H1 (cell line): ENCODE results near the gene PLPPR4. TPM values are rescaled to one million over a fixed set of nuclear protein-coding genes. Genes with fewer than 3 reads are reported as not detected.

Experiments used
- CTCF ChIA-PET: fragments of 300-600 bp; sonication (Branson Sonifier 250); formaldehyde crosslinking; loops from one replicate; lab custom pipeline; 2021; ENCODE audit not compliant: partially characterized antibody; lab: Charles Lee
- POLR2A ChIA-PET: fragments of 300-600 bp; sonication (Branson Sonifier 250); formaldehyde crosslinking; loops from one replicate; lab custom pipeline; 2021; ENCODE audit warnings: inconsistent platforms; ENCODE audit not compliant: partially characterized antibody; lab: Charles Lee
- DNase-seq, 2 experiments: peaks; one replicate each; pipeline versions ENCODE4 v3.0.0 to v3.0.0-alpha.2; 2010 to 2022; ENCODE audit warnings: low spot score in 2 of 2, low read depth in 1 of 2, mixed read lengths in 1 of 2
- FAIRE-seq: peaks from 2 replicates; lab custom pipeline; 2011; peaks lifted over from hg19 to GRCh38; lab: Jason Lieb, UNC
- H2AFZ ChIP-seq: 2 replicates; pipeline ENCODE4 v1.8.1; 2012; ENCODE audit warnings: low read length, inconsistent platforms
- H2AK5ac ChIP-seq: 2 replicates; pipeline ENCODE4 v1.6.1; 2013; ENCODE audit warnings: low read depth, low read length
- H2BK120ac ChIP-seq: replicated peaks from 2 replicates; pipeline ENCODE3; 2013; ENCODE audit warnings: low read depth, low read length, inconsistent platforms
- H2BK12ac ChIP-seq: 2 replicates; pipeline ENCODE4 v1.6.1; 2013; ENCODE audit warnings: low read depth, low read length
- H2BK15ac ChIP-seq: 2 replicates; pipeline ENCODE4 v1.6.1; 2013; ENCODE audit warnings: low read length
- H2BK20ac ChIP-seq: 2 replicates; pipeline ENCODE4 v1.6.1; 2013; ENCODE audit warnings: low read length
- H2BK5ac ChIP-seq: 2 replicates; pipeline ENCODE4 v1.6.1; 2013; ENCODE audit warnings: low read depth, low read length
- H3K14ac ChIP-seq: 2 replicates; pipeline ENCODE4 v1.6.1; 2013; ENCODE audit warnings: inconsistent platforms; ENCODE audit not compliant: insufficient read length
- H3K18ac ChIP-seq: 2 replicates; pipeline ENCODE4 v1.6.1; 2013; ENCODE audit warnings: low read length; ENCODE audit errors: extremely low read depth
- H3K23ac ChIP-seq: 2 replicates; pipeline ENCODE4 v1.6.1; 2013; ENCODE audit warnings: inconsistent platforms; ENCODE audit not compliant: insufficient read length
- H3K23me2 ChIP-seq: 2 replicates; pipeline ENCODE4 v1.6.1; 2013; ENCODE audit warnings: low read depth, low read length
- H3K27ac ChIP-seq: 2 replicates; pipeline ENCODE4 v1.6.1; 2011; ENCODE audit warnings: low read depth, low read length, inconsistent platforms
- H3K27me3 ChIP-seq, 4 experiments: replicated peaks in 1 of 4; 1 replicate in 1 of 4; 2 replicates in 3 of 4; pipeline versions ENCODE4 v1.6.1 to v1.8.1; 2011 to 2013; ENCODE audit warnings: low read length in 3 of 4, mild to moderate bottlenecking in 3 of 4, inconsistent platforms in 2 of 4, mixed read lengths in 2 of 4, moderate library complexity in 1 of 4; ENCODE audit not compliant: control insufficient read depth in 3 of 4, insufficient read depth in 3 of 4; ENCODE audit errors: extremely low read depth in 1 of 4
- H3K36me3 ChIP-seq, 4 experiments: 2 replicates each; pipeline versions ENCODE4 v1.6.1 to v1.8.1; 2011 to 2013; ENCODE audit warnings: mild to moderate bottlenecking in 4 of 4, low read length in 3 of 4, moderate library complexity in 2 of 4, control low read depth in 1 of 4, inconsistent platforms in 1 of 4; ENCODE audit not compliant: insufficient read depth in 4 of 4, control insufficient read depth in 2 of 4
- H3K4ac ChIP-seq: replicated peaks from 2 replicates; pipeline ENCODE3; 2013; ENCODE audit warnings: low read length, low read depth, mixed read lengths, inconsistent platforms; ENCODE audit not compliant: insufficient read length
- H3K4me1 ChIP-seq, 4 experiments: replicated peaks in 1 of 4; 1 replicate in 1 of 4; 2 replicates in 3 of 4; pipeline versions ENCODE4 v1.6.1 to v1.8.1; 2011 to 2013; ENCODE audit warnings: low read length in 3 of 4, inconsistent platforms in 2 of 4, mixed read lengths in 1 of 4; ENCODE audit not compliant: insufficient read depth in 4 of 4, control insufficient read depth in 3 of 4
- H3K4me2 ChIP-seq, 2 experiments: 2 replicates each; pipeline versions ENCODE4 v1.6.1 to v1.8.1; 2011 to 2013; ENCODE audit warnings: low read depth in 2 of 2, low read length in 2 of 2, control low read depth in 1 of 2, inconsistent platforms in 1 of 2, mild to moderate bottlenecking in 1 of 2; ENCODE audit not compliant: insufficient read depth in 1 of 2
- H3K4me3 ChIP-seq, 4 experiments: fragments of 200-600, 300-600 bp in 1 of 4; sonication (generic), shearing (Covaris generic), sonication (Bioruptor Twin) in 1 of 4; 2 replicates each; pipeline versions ENCODE4 v1.5.1 to v1.8.1; 2011 to 2016; ENCODE audit warnings: low read length in 4 of 4, low read depth in 3 of 4, control low read depth in 2 of 4, inconsistent platforms in 2 of 4, mild to moderate bottlenecking in 2 of 4, mixed read lengths in 1 of 4, moderate library complexity in 1 of 4; ENCODE audit not compliant: insufficient read depth in 2 of 4; ENCODE audit errors: extremely low read depth in 1 of 4
- H3K56ac ChIP-seq: replicated peaks from 2 replicates; pipeline ENCODE3; 2013; ENCODE audit warnings: low read depth, mild to moderate bottlenecking, mixed read lengths, low read length, inconsistent platforms; ENCODE audit not compliant: insufficient read length
- H3K79me1 ChIP-seq: 2 replicates; pipeline ENCODE4 v1.6.1; 2013; ENCODE audit warnings: low read depth, low read length, control low read depth
- H3K79me2 ChIP-seq, 2 experiments: 2 replicates each; pipeline versions ENCODE4 v1.6.1 to v1.8.1; 2012 to 2013; ENCODE audit warnings: low read length in 2 of 2, mild to moderate bottlenecking in 2 of 2, inconsistent platforms in 1 of 2; ENCODE audit not compliant: insufficient read depth in 2 of 2, control insufficient read depth in 1 of 2
- H3K9ac ChIP-seq, 4 experiments: replicated peaks in 1 of 4; 1 replicate in 1 of 4; 2 replicates in 3 of 4; pipeline versions ENCODE4 v1.6.1 to v1.8.1; 2011 to 2013; ENCODE audit warnings: low read depth in 3 of 4, low read length in 3 of 4, control low read depth in 2 of 4, mild to moderate bottlenecking in 2 of 4, moderate library complexity in 2 of 4, inconsistent platforms in 1 of 4; ENCODE audit errors: extremely low read depth in 1 of 4
- H3K9me3 ChIP-seq, 2 experiments: 2 replicates each; pipeline versions ENCODE4 v1.6.1 to v1.8.1; 2012 to 2013; ENCODE audit warnings: mild to moderate bottlenecking in 2 of 2, moderate library complexity in 2 of 2, control low read depth in 1 of 2, inconsistent platforms in 1 of 2, low read depth in 1 of 2, low read length in 1 of 2, mixed read lengths in 1 of 2; ENCODE audit not compliant: insufficient read depth in 2 of 2
- H4K20me1 ChIP-seq, 2 experiments: replicated peaks in 1 of 2; 2 replicates each; pipeline versions ENCODE3 to v1.8.1; 2011 to 2013; ENCODE audit warnings: inconsistent platforms in 2 of 2, low read length in 2 of 2, mild to moderate bottlenecking in 1 of 2; ENCODE audit not compliant: insufficient read depth in 2 of 2, control insufficient read depth in 1 of 2
- H4K5ac ChIP-seq: 2 replicates; pipeline ENCODE4 v1.6.1; 2013; ENCODE audit warnings: low read length, low read depth, mixed read lengths, inconsistent platforms; ENCODE audit not compliant: insufficient read length
- H4K8ac ChIP-seq: 2 replicates; pipeline ENCODE4 v1.8.0; 2013; ENCODE audit warnings: mild to moderate bottlenecking, moderate library complexity, low read length, inconsistent platforms; ENCODE audit not compliant: insufficient read depth; ENCODE audit errors: extremely low read depth
- H4K91ac ChIP-seq: replicated peaks from 2 replicates; pipeline ENCODE3; 2013; ENCODE audit warnings: low read length, mixed read lengths, inconsistent platforms; ENCODE audit not compliant: insufficient read length
- ASH2L ChIP-seq: fragments of 200-600, 300-600 bp; sonication (generic); IDR thresholded peaks from one replicate; pipeline ENCODE4 v1.7.1; 2017; ENCODE audit warnings: low read length
- CBX8 ChIP-seq: fragments of 300-800, 300-1000 bp; sonication (generic); IDR thresholded peaks from 2 replicates; pipeline ENCODE4 v1.7.1; 2016; ENCODE audit warnings: low read depth, low read length, borderline replicate concordance
- CTBP2 ChIP-seq: IDR thresholded peaks from 2 replicates; pipeline ENCODE4 v1.7.0; 2011; ENCODE audit warnings: borderline replicate concordance, mild to moderate bottlenecking, moderate library complexity, mixed read lengths, low read length; ENCODE audit not compliant: insufficient read depth, insufficient read length
- NANOG ChIP-seq: IDR thresholded peaks from 2 replicates; pipeline ENCODE4 v1.6.1; 2011; ENCODE audit warnings: low read length, low read depth, mild to moderate bottlenecking, inconsistent platforms; ENCODE audit not compliant: insufficient read depth, poor library complexity, severe bottlenecking
- PHF8 ChIP-seq: fragments of 200-600 bp; sonication (generic); conservative IDR thresholded peaks from 2 replicates; pipeline ENCODE4 v1.7.1; 2012; ENCODE audit warnings: low read depth, mild to moderate bottlenecking, inconsistent platforms, low read length, moderate library complexity
- RBBP5 ChIP-seq: IDR thresholded peaks from 2 replicates; pipeline ENCODE4 v1.7.1; 2012; ENCODE audit warnings: low read depth, mild to moderate bottlenecking, inconsistent platforms, low read length, moderate library complexity, borderline replicate concordance
- RXRA ChIP-seq: IDR thresholded peaks from 2 replicates; pipeline ENCODE4 v1.6.1; 2011; ENCODE audit warnings: low read depth, mild to moderate bottlenecking, low read length, moderate library complexity; ENCODE audit not compliant: insufficient read depth
- SIX5 ChIP-seq: IDR thresholded peaks from 2 replicates; pipeline ENCODE4 v1.6.1; 2011; ENCODE audit warnings: mild to moderate bottlenecking, low read depth, low read length
- SP4 ChIP-seq: IDR thresholded peaks from 2 replicates; pipeline ENCODE4 v1.6.1; 2012; ENCODE audit warnings: low read length, inconsistent platforms
- TAF7 ChIP-seq: optimal IDR thresholded peaks from 2 replicates; pipeline ENCODE3; 2011; ENCODE audit warnings: low read depth, mild to moderate bottlenecking, inconsistent platforms, low read length, moderate library complexity, borderline replicate concordance
- TCF12 ChIP-seq: IDR thresholded peaks from 2 replicates; pipeline ENCODE4 v1.6.1; 2011; ENCODE audit warnings: low read depth, mild to moderate bottlenecking, low read length
- USF2 ChIP-seq: IDR thresholded peaks from 2 replicates; pipeline ENCODE4 v1.6.1; 2011; ENCODE audit warnings: low read length, improper control_type of control experiment
- polyA plus RNA-seq, 7 experiments: library from polyadenylated mRNA; depleted of rRNA in 3 of 7; stranded (reverse) in 5 of 7; unstranded in 2 of 7; fragments of >200 nt in 5 of 7; fragments of 200-250 nt in 2 of 7; gene quantifications; 1 replicate in 5 of 7; 2 replicates in 1 of 7; 4 replicates in 1 of 7; pipeline versions ENCODE4 v1.2.1 to v1.2.3, GENCODE V29; 2011 to 2013; ENCODE audit warnings: missing spikeins in 2 of 7, mixed read lengths in 2 of 7
- total RNA-seq: library from RNA; stranded (reverse); fragmentation: NEBNext Ultra II Directional; extraction: Animal tissue kit (Norgen Biotek cat#: 25700); gene quantifications from 2 replicates; pipeline ENCODE4 v1.2.1, GENCODE V29; 2021

PLPPR4 gene
- total and polyA plus RNA-seq, 2 of the 8 experiments (the other 6 are each of a cell fraction or from before 2014, with no cell fraction given): 0.74 to 2.2 TPM

DNA sequence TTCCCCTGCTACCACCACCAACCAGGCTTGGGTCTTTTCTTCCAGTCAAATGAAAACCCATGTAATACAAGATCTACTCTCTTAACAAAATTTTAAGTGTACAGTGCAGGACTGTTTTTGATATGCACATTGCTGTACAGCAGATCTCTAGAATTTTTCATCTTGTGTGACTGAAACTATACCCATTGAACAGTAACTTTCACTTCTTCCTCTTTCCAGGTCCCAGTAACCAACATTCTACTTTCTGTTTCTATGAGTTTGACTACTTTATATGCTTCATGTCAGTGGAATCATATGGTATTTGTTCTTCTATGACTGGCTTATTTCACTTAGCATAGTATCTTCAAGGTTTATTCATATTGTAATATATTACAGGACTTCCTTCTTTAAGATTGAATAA is 45.3 kb upstream of the PLPPR4 start:
- no peak overlapping the region for H2BK12ac ChIP-seq
- no peak overlapping the region for H3K14ac ChIP-seq
- no peaks in the 10 kb centered on the region for H4K20me1 ChIP-seq
- no peak overlapping the region for H3K9ac ChIP-seq
- H3K27me3 ChIP-seq: peaks cover 0 to 1% (median 0%) of the 10 kb centered on the region in 4 experiments; a peak in 2 of 7 replicates
- no peak overlapping the region for H2AFZ ChIP-seq
- H3K4me3 ChIP-seq: no peak overlapping the region
- H3K36me3 ChIP-seq: no peaks in the 10 kb centered on the region
- no peaks in the 10 kb centered on the region for H3K4me1 ChIP-seq
- H2BK20ac ChIP-seq: no peak overlapping the region
- H3K27ac ChIP-seq: no peak overlapping the region
- H2BK120ac ChIP-seq: no peak overlapping the region
- H3K9me3 ChIP-seq: no peaks in the 10 kb centered on the region
- FAIRE-seq (no peak), DNase-seq (no peak)
- no peak overlapping the region for H3K4ac ChIP-seq
- H2AK5ac ChIP-seq: no peak overlapping the region
- ChIA-PET POLR2A (no interaction called here), CTCF (no interaction called here)
- H3K79me1 ChIP-seq: no peaks in the 10 kb centered on the region
- H3K4me2 ChIP-seq: no peak overlapping the region
- no peak overlapping the region for H4K5ac ChIP-seq
- no peak overlapping the region for H2BK5ac ChIP-seq
- H3K23ac ChIP-seq: no peak overlapping the region
- no peaks in the 10 kb centered on the region for H3K79me2 ChIP-seq
- no peak overlapping the region for H4K8ac ChIP-seq
- no peak overlapping the region for H3K56ac ChIP-seq
- TF ChIP-seq SP4: no peak
- TF ChIP-seq PHF8: no peak
- TF ChIP-seq CTBP2: no peak
- no peak for TF ChIP-seq RXRA
- no peak for TF ChIP-seq NANOG
- TF ChIP-seq USF2: no peak
- TF ChIP-seq RBBP5: no peak
- no peak for TF ChIP-seq ASH2L
- TF ChIP-seq SIX5: no peak
- no peak for TF ChIP-seq TAF7
- TF ChIP-seq TCF12: no peak
- TF ChIP-seq CBX8: no peak
- H3K18ac ChIP-seq: no peak overlapping the region
- H4K91ac ChIP-seq: no peak overlapping the region
- no peaks in the 10 kb centered on the region for H3K23me2 ChIP-seq
- H2BK15ac ChIP-seq: no peak overlapping the region
